Ovary (tissue), 9 donors: ENCODE measurements around the gene KIAA1328. TPM values are rescaled to one million over a fixed set of nuclear protein-coding genes. Genes with fewer than 3 reads are reported as not detected.

Experiments used
- DNase-seq, 5 donors: peaks; one replicate each; pipeline ENCODE4 v3.0.0-alpha.2; 2019 to 2020
- H3K27ac ChIP-seq, 2 donors: fragments of 200-600 bp; one replicate each; pipeline versions ENCODE4 v1.5.1 to v1.8.0; 2019 to 2022
- H3K27me3 ChIP-seq: fragments of 200-600 bp; one replicate; pipeline ENCODE4 v1.8.0; 2022
- H3K36me3 ChIP-seq: fragments of 200-600 bp; sonication (generic); one replicate; pipeline ENCODE4 v1.5.1; 2019
- H3K4me1 ChIP-seq: one replicate; pipeline ENCODE4 v1.8.1; 2013; ENCODE audit warnings: mild to moderate bottlenecking, moderate library complexity; ENCODE audit not compliant: insufficient read depth
- H3K4me3 ChIP-seq: fragments of 200-600 bp; sonication (generic); one replicate; pipeline ENCODE4 v1.5.1; 2017
- H3K9me3 ChIP-seq, 2 donors: fragments of 200-600 bp in 1 of 2; sonication (generic) in 1 of 2; one replicate each; pipeline versions ENCODE4 v1.5.1 to v1.8.1; 2013 to 2019; ENCODE audit warnings: mild to moderate bottlenecking in 1 of 2, moderate library complexity in 1 of 2
- EP300 ChIP-seq: sonication (generic); formaldehyde crosslinking; IDR thresholded peaks from one replicate; pipeline ENCODE4 v1.6.1; 2017; ENCODE audit warnings: antibody characterized with exemption
- POLR2A ChIP-seq: fragments of 450-650 bp; IDR thresholded peaks from one replicate; pipeline ENCODE4 v1.6.1; 2017; ENCODE audit warnings: antibody characterized with exemption, mild to moderate bottlenecking, moderate library complexity
- WGBS, 3 donors: extraction: QIAGEN DNeasy Blood & Tissue Kit in 1 of 3; methylation state at CpG; one replicate each; pipeline versions ENCODE4 v1.1.5 to v1.1.7; 2013 to 2017; 5-methylcytosine and 5-hydroxymethylcytosine counted together
- intact Hi-C, 4 donors: fragments of 100-400 bp; cut with DNase I; formaldehyde crosslinking; loops; one replicate each; pipeline versions ENCODE4 v1.11.0 to v1.15.1; 2022 to 2023
- polyA plus RNA-seq, 2 donors: library from polyadenylated mRNA; stranded (reverse); fragments of 200-250 nt in 1 of 2; fragments of 350-450 nt in 1 of 2; fragmentation: Illumina TruSeq in 1 of 2; extraction: RNeasy Lipid Tissue Mini Kit (QIAGEN cat#74804) in 1 of 2; gene quantifications; one replicate each; pipeline ENCODE4 v1.2.3, GENCODE V29; 2013 to 2014
- total RNA-seq, 7 donors: library from RNA; depleted of rRNA in 2 of 7; stranded (reverse); fragments of >200 nt in 2 of 7; fragmentation: NEBNext Ultra II Directional in 3 of 7; extraction: Animal tissue kit (Norgen Biotek cat#: 25700) in 3 of 7; gene quantifications; one replicate each; pipeline versions ENCODE4 v1.1.0 to v1.2.4, GENCODE V29; 2016 to 2023
- TF ChIP-seq, protein P1 (sequence below), 3 donors: fragments of 450-650 bp in 2 of 3; fragments of 200-600 bp in 1 of 3; IDR thresholded peaks; one replicate each; pipeline versions ENCODE4 v1.5.1 to v1.8.0; 2016 to 2022; ENCODE audit warnings: antibody characterized with exemption in 3 of 3, mild to moderate bottlenecking in 1 of 3
- donor health status: DM: no; HTN: no; CAD: no; lungs with moderate emphysema.
- donor health status: DM: no; HTN: no; CAD: no.
- donor health status: Bipolar disorder and iron deficiency.
- donor health status: DM: yes; HTN: yes; CAD: no.
- donor health status: DM: no; HTN: no; CAD: no.
- donor health status: DM: yes; HTN: yes; CAD: no.

Gene KIAA1328
- total and polyA plus RNA-seq, 9 donors = 6.7 to 38.3 (median 18.7) TPM

DNA sequence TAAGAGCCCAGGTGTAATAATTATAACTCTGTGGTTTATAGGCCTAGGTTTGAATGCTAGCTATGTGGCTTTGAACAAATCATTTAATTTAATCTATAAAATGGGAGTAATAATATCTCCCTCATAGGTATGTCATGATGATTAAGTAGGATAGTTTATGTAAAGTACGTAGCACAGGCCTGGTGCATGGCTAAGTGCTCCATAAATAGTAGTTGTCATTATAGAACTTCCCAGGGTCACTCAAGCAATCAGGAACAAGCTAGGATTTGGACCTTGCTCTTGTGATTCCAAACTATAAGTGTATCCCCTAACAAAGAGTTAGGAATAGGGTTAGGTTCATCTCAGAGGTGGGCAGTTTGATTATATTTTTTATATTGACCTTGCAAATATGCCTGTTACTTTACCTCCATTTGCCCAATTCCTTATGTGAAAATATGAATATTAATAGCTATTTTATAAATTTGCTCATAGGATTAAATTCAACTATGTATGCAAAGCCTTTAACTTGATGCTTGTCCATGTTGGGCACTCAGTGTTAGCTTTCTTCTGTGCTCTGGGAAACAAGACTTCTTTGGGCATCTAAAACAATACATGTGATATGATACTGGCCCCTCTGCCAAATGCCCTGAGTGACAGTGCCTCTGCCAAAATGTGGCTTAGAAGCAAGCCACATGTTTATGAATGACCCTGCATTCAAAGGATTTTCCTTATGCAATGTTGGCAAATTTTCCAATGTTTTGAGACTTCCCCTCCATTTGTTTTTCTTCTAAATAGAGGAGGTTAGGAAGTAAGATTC lies 353.6 kb downstream of the KIAA1328 start:
- intact Hi-C loops = no loop called here
- Histone ChIP-seq H3K27me3 (no peaks in the 10 kb centered on the region), H3K27ac (no peak overlapping the region), H3K9me3 (no peaks in the 10 kb centered on the region), H3K4me3 (no peak overlapping the region), H3K4me1 (no peaks in the 10 kb centered on the region), H3K36me3 (no peaks in the 10 kb centered on the region)
- TF ChIP-seq EP300 (no peak), POLR2A (no peak)
- TF ChIP-seq, protein P1, sequence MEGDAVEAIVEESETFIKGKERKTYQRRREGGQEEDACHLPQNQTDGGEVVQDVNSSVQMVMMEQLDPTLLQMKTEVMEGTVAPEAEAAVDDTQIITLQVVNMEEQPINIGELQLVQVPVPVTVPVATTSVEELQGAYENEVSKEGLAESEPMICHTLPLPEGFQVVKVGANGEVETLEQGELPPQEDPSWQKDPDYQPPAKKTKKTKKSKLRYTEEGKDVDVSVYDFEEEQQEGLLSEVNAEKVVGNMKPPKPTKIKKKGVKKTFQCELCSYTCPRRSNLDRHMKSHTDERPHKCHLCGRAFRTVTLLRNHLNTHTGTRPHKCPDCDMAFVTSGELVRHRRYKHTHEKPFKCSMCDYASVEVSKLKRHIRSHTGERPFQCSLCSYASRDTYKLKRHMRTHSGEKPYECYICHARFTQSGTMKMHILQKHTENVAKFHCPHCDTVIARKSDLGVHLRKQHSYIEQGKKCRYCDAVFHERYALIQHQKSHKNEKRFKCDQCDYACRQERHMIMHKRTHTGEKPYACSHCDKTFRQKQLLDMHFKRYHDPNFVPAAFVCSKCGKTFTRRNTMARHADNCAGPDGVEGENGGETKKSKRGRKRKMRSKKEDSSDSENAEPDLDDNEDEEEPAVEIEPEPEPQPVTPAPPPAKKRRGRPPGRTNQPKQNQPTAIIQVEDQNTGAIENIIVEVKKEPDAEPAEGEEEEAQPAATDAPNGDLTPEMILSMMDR (IDR thresholded peaks at IDR 0.05) = no peak
- WGBS, 3 donors = 86 to 100% (median 95%) methylated on average over 1 of the region's 1 CpG
- no peak for DNase-seq

DNA sequence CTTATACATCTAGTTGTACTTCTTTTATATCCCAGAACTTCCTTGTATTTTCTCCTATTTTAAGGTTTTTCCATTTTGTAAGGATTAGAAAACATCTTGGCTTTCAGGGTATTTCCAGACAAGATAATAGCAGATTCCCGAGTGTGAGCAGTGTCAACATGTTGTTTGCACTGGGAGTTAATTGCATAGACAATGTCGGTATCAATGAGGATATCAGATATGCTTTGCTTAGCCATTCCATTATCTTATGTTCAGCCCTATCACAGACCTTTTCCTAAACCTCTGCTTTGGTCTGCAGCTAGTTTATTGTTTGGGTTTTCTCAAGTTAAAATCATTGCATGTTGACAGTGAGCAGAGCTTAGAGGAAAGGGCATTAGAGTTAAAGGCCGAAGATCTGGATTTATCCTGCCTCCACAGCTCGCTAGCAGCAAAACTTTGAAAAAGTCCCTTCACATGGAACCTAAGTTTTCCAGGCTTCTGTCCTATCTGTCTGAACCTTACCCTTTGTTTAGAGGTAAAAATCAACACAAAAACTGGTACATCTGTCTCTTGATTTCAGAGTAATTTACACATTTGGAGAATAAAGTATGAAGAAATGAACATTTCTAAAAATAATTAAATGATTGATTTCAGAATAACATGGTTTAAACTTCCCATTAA lies 355.4 kb downstream of the KIAA1328 start:
- TF ChIP-seq, protein P1 (IDR thresholded peaks at IDR 0.05) = no peak
- TF ChIP-seq EP300 (no peak), POLR2A (no peak)
- Histone ChIP-seq H3K4me1 (no peaks in the 10 kb centered on the region), H3K9me3 (no peaks in the 10 kb centered on the region), H3K36me3 (no peaks in the 10 kb centered on the region), H3K27me3 (no peaks in the 10 kb centered on the region), H3K4me3 (no peak overlapping the region), H3K27ac (no peak overlapping the region)
- no peak for DNase-seq
- WGBS, 3 donors = 76 to 90% (median 79%) methylated on average over 4 of the region's 4 CpGs
- intact Hi-C loops = no loop called here

DNA sequence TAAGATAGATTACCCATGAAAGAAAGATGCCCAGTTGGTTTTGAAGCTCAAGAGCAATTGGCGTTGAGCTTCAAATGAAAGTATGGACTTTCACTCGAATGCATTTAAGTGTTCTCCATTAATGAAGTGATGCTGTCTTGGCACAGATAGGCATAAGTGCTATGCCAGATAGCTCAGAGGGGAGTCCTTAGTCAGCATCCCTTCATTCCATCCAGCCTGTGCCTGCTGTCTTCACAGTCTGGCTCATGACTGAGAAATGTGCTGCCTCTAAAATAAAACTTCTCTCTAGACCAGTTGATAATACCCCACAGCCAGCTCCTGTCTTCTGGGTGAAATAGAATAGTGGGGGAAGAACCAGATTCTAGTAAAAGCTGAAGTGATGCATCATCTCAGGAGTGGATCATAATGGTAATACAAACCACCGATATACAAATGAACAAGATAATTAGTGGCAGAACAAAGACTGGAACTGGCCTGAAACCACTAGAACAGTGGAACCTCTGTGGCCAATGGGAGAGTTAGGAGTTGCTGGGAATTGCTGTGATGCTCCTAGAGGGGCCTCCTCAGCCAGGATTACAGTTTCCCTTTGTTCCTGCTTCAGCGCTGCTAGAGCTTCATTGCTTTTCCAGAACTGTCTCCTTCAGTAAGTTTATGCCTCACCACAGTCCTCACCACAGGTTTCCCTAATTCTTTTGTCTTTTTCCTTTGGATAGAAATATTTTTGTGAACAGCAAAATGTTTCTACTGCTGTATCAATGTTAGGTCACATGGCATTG lies 359.3 kb downstream of the KIAA1328 start:
- TF ChIP-seq POLR2A (no peak), EP300 (no peak)
- TF ChIP-seq, protein P1 (IDR thresholded peaks at IDR 0.05) = no peak
- no peak for DNase-seq
- Histone ChIP-seq H3K36me3 (no peaks in the 10 kb centered on the region), H3K27ac (no peak overlapping the region), H3K4me1 (no peaks in the 10 kb centered on the region), H3K27me3 (no peaks in the 10 kb centered on the region), H3K4me3 (no peak overlapping the region), H3K9me3 (no peaks in the 10 kb centered on the region)
- WGBS, 3 donors = 93 to 95% (median 94%) methylated on average over 4 of the region's 4 CpGs
- intact Hi-C loops = no loop called here

DNA sequence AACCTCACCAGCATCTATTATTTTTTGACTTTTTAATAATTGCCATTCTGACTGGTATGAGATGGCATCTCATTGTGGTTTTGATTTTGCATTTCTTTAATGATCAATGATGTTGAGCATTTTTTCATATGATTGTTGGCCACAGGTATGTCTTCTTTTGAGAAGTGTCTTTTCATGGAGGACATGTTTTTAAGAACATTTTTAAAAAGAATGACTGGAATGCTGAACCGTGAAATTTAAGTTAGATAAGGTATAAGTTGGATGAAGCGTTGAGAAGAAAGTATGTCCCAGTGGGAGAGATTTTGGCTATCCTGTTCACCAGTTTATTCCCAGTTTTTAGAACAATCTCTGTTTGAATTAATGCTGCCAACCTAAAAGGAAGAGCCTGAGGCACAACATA lies 370.8 kb downstream of the KIAA1328 start:
- intact Hi-C loops = no loop called here
- no peak overlapping the region for H3K4me3 ChIP-seq
- H3K4me1 ChIP-seq = no peaks in the 10 kb centered on the region
- H3K9me3 ChIP-seq = peaks cover 0 to 6% of the 10 kb centered on the region in 2 donors
- H3K27me3 ChIP-seq = no peaks in the 10 kb centered on the region
- no peaks in the 10 kb centered on the region for H3K36me3 ChIP-seq
- TF ChIP-seq, protein P1 (IDR thresholded peaks at IDR 0.05) = no peak
- TF ChIP-seq POLR2A (no peak), EP300 (no peak)
- 84 to 92% (median 85%) methylated on average over 2 of the region's 2 CpGs for WGBS, 3 donors
- H3K27ac ChIP-seq = no peak overlapping the region
- no peak for DNase-seq
